Fibroblast of mammary gland (primary cell): Measurements from ENCODE around the gene KCND3.

Experiments
- DNase-seq: peaks from one replicate; pipeline ENCODE4 v3.0.0-alpha.2; 2010; ENCODE audit warnings: low read depth
- H3K4me3 ChIP-seq: 2 replicates; pipeline ENCODE4 v1.5.1; 2011; ENCODE audit warnings: low read depth, mild to moderate bottlenecking, low read length, moderate library complexity; ENCODE audit not compliant: control insufficient read depth
- TF ChIP-seq, protein P1 (sequence below): conservative IDR thresholded peaks from 2 replicates; pipeline ENCODE4 v1.5.1; 2011; ENCODE audit warnings: low read depth, low read length, inconsistent platforms; ENCODE audit not compliant: control insufficient read depth, insufficient read depth

The KCND3 gene

DNA sequence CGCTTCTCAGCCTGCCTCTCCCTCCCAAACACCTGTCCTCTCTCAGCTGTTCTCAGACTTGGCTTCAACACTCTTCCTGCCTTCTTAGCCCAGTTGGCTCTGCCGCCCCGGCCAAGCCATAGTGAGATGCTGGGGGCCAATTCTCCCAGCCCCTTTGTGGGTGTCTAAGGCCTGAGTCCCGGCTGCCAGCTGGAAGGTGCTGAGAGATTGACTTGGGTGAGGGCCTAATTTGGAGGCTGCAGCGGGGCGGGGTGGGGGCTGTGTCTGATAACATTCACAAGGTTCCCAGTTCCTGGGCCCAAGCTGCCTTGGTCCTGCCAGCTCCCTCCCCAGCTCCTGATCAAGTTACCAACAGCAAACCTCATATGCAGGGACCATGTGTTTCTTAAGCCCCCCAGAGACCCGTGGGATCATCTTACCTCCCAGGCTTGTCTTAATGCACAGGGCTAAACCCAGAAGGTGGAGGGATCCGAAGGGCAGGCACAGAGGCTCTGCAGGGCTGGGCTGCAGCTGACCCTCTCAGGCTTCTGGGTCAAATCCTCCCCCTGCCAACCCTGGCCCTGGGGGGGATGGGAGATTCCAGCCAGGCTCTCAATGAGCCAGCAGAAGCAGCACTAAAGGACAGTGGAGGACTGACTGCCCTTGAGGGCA lies 260.1 kb downstream of the KCND3 start:
- TF ChIP-seq, protein P1, sequence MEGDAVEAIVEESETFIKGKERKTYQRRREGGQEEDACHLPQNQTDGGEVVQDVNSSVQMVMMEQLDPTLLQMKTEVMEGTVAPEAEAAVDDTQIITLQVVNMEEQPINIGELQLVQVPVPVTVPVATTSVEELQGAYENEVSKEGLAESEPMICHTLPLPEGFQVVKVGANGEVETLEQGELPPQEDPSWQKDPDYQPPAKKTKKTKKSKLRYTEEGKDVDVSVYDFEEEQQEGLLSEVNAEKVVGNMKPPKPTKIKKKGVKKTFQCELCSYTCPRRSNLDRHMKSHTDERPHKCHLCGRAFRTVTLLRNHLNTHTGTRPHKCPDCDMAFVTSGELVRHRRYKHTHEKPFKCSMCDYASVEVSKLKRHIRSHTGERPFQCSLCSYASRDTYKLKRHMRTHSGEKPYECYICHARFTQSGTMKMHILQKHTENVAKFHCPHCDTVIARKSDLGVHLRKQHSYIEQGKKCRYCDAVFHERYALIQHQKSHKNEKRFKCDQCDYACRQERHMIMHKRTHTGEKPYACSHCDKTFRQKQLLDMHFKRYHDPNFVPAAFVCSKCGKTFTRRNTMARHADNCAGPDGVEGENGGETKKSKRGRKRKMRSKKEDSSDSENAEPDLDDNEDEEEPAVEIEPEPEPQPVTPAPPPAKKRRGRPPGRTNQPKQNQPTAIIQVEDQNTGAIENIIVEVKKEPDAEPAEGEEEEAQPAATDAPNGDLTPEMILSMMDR, result no peak
- DNase-seq, result no peak
- no peak overlapping the region for H3K4me3 ChIP-seq

DNA sequence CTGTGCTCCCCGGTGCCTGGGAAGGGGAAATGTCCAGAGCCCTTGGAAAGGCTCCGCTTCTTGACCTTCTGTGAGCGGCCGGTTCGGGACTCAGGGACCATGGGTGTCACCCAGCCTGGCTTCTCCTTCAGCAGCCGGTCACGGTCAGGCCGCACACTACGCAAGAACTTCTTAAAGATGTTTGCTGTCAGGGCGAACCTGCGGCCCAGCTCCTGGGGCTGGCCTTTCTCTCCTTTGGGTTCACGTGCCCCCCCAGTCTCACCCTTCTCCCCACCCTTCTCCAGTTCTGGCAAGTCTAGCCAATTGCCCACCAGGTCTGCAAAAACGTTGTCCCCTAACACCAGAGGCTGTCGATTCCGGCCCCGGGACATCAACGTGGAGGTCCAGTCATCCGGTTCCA lies 262.4 kb downstream of the KCND3 start:
- DNase-seq, result no peak
- TF ChIP-seq, protein P1, result no peak
- no peak overlapping the region for H3K4me3 ChIP-seq

DNA sequence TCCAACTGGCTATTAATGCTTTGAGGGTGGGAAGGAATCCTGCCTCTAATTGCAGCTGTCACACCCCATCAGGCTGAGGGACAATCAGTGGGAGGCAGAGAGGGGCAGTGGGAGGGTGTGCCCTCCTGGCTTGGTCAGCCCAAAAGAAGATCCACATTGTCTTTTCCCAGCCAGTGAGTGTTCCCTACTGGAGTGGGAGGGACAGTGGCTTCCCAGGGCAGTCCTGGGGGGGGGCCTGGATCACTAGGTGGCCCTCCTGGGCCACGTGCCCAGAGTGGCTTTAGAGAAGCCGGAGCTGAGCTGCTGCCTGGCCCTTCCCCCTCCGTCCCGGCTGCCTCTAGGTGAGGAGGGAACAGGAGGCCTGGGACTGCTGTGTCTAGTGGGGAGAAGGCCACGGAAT lies 264.3 kb downstream of the KCND3 start:
- TF ChIP-seq, protein P1, result no peak
- H3K4me3 ChIP-seq, result no peak overlapping the region
- no peak for DNase-seq

DNA sequence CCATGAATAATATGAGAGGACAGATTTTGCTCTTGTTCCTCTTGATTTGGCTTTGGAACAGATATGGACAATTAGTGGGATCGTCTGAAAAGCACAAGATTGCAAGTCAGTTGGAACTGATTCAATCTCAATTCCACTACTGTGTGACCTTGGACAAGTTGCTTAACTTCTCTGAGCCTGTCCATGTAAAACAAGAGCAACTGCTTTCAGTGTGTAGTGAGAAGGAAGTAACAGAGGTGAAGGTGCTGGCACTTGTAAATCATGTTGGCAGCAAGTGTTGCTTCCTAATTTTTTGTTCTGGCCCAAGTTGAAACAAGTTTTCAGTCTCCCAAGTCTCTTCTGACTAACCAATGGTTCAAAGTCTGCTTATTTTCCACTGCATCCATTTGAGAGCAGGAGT lies 265.6 kb downstream of the KCND3 start:
- TF ChIP-seq, protein P1, result no peak
- no peak overlapping the region for H3K4me3 ChIP-seq
- no peak for DNase-seq

DNA sequence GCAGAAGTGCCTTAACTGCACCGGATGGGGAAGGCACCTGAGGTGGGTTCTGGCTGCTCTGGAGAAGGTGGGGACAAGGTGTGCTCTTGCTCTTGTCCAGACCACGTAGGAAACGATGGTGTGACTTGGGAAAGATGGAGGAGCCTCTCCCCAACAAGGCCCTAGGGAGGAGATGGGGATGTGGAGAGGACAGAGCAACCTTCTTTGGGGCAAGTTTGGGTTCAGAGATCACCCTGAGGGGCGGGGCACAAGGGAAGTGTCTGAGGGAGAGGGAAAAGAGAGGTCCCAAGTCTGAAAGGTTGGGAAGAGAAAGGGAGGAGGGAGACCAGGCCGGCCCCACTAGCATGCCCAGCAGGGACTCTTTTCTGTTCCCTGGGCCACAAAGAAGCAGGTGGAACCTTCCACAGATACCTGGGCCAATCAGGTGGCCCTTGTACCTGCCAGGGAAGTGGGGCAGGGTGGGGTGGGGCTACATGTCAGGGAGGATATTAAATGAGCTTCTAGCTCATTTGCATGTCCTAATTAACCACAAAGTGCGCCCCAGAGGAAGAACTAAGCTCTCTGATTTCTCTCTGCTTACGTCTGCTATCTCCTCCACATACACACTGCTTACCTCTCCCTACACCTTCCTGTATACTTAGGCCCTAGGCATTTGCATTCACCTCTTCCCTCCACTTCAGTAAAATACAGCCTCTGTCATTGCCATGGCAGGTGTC lies 266.2 kb downstream of the KCND3 start:
- TF ChIP-seq, protein P1, result no peak
- DNase-seq, result no peak
- no peak overlapping the region for H3K4me3 ChIP-seq

DNA sequence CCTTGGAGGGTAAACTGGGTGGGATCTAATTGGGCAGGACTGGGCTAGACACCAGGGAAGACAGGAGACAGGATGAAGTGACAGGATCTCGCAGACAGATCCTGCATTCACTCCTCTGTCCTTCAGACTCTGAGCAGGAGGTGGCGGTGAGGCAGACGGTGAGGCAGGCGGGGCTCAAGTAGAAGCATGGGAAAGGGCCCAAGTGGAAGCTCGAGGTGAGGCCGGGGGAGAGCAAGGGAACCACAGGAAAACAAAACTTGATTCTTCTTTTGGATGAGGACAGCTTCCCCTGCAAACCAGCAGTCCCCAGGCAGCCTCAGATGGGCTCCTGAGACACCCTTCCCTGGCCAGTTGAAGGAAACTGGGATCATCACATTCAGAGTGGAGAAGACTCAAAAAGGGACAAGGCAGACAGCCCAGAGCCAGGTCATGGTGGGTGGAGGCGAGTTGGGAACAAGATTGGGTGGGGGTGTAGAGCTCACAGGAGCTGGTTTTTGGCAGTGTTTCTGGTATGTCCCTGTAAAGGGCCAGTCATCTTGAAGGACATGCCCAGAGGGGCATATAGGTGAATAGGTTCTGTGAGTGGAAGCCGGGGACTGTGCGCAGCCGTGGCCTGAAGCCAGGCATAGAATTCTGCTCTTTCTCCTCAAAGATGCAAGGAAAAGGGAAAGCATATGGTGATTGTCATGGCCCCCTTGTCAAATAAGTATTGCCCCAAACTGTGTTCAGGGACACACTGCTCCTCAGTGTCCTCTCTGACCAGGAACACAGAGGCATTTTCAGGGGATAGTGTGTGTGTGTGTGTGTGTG lies 268.3 kb downstream of the KCND3 start:
- DNase-seq, result peak; percentile 15
- no peak overlapping the region for H3K4me3 ChIP-seq
- TF ChIP-seq, protein P1, result no peak
